Neural progenitor cell (in vitro differentiated cells): ENCODE data around the gene IFT20. TPM values are rescaled to one million over a fixed set of nuclear protein-coding genes. Genes with fewer than 3 reads are reported as not detected.

Source experiments
- DNase-seq: peaks from one replicate; pipeline ENCODE4 v3.0.0-alpha.2; 2016; ENCODE audit warnings: low spot score
- H2AFZ ChIP-seq: fragments of 200-600 bp; sonication (generic); replicated peaks from 2 replicates; pipeline ENCODE4 v1.6.1; 2016; ENCODE audit warnings: antibody characterized with exemption
- H3F3A ChIP-seq: fragments of 200-600 bp; sonication (generic); 2 replicates; pipeline ENCODE4 v1.6.1; 2016; ENCODE audit warnings: antibody characterized with exemption, low read depth
- H3K27ac ChIP-seq: fragments of 200-600 bp; sonication (generic); 2 replicates; pipeline ENCODE4 v1.5.1; 2016; ENCODE audit warnings: mild to moderate bottlenecking
- H3K27me3 ChIP-seq: fragments of 200-600 bp; sonication (generic); 2 replicates; pipeline ENCODE4 v1.6.1; 2016; ENCODE audit warnings: mild to moderate bottlenecking, moderate library complexity
- H3K36me3 ChIP-seq: fragments of 200-600 bp; sonication (generic); 2 replicates; pipeline ENCODE4 v1.5.1; 2016
- H3K4me1 ChIP-seq: fragments of 200-600 bp; sonication (generic); 2 replicates; pipeline ENCODE4 v1.6.1; 2016; ENCODE audit warnings: mixed run types
- H3K4me2 ChIP-seq: fragments of 200-600 bp; sonication (generic); 2 replicates; pipeline ENCODE4 v1.6.1; 2016
- H3K4me3 ChIP-seq: fragments of 200-600 bp; sonication (generic); 2 replicates; pipeline ENCODE4 v1.5.1; 2016
- H3K79me2 ChIP-seq: fragments of 200-600 bp; sonication (generic); 2 replicates; pipeline ENCODE4 v1.6.1; 2016; ENCODE audit warnings: low read depth
- H3K9ac ChIP-seq: fragments of 200-600 bp; sonication (generic); 2 replicates; pipeline ENCODE4 v1.6.1; 2016
- H3K9me3 ChIP-seq: fragments of 200-600 bp; sonication (generic); 2 replicates; pipeline ENCODE4 v1.5.1; 2016; ENCODE audit warnings: low read depth
- H4K20me1 ChIP-seq: fragments of 200-600 bp; sonication (generic); 2 replicates; pipeline ENCODE4 v1.6.1; 2016; ENCODE audit warnings: low read depth
- H3K27ac Mint-ChIP-seq: 3 replicates; pipeline ENCODE4 v1.8.0; 2021; ENCODE audit warnings: mixed read lengths
- H3K27me3 Mint-ChIP-seq: 2 replicates; pipeline ENCODE4 v1.8.0; 2022; ENCODE audit warnings: low read depth, mild to moderate bottlenecking, inconsistent platforms, moderate library complexity, mixed read lengths; ENCODE audit not compliant: insufficient read depth
- H3K36me3 Mint-ChIP-seq: 3 replicates; pipeline ENCODE4 v1.8.0; 2021; ENCODE audit warnings: mixed read lengths
- H3K4me1 Mint-ChIP-seq: 3 replicates; pipeline ENCODE4 v1.8.0; 2021; ENCODE audit warnings: mixed read lengths
- H3K4me3 Mint-ChIP-seq: 3 replicates; pipeline ENCODE4 v1.8.0; 2021; ENCODE audit warnings: mild to moderate bottlenecking, moderate library complexity, mixed read lengths
- H3K9me3 Mint-ChIP-seq: 3 replicates; pipeline ENCODE4 v1.8.0; 2020; ENCODE audit warnings: mixed read lengths
- CTCF ChIP-seq: fragments of 200-600 bp; sonication (generic); IDR thresholded peaks from 2 replicates; pipeline ENCODE4 v1.5.1; 2017; ENCODE audit warnings: antibody characterized with exemption, mild to moderate bottlenecking
- EZH2 ChIP-seq: fragments of 200-600 bp; sonication (generic); IDR thresholded peaks from 2 replicates; pipeline ENCODE4 v1.6.1; 2017; ENCODE audit warnings: antibody characterized with exemption, mild to moderate bottlenecking, moderate library complexity
- EZH2phosphoT487 ChIP-seq: fragments of 200-600 bp; sonication (generic); IDR thresholded peaks from 2 replicates; pipeline ENCODE4 v1.6.1; 2017; ENCODE audit warnings: antibody characterized with exemption
- total RNA-seq: library from RNA; depleted of rRNA; stranded (reverse); fragments of >200 nt; gene quantifications from 2 replicates; pipeline ENCODE4 v1.2.3, GENCODE V29; 2015; ENCODE audit warnings: low replicate concordance

IFT20 gene
- total RNA-seq, 1 donor from 2014 or later = 68.2 TPM

DNA sequence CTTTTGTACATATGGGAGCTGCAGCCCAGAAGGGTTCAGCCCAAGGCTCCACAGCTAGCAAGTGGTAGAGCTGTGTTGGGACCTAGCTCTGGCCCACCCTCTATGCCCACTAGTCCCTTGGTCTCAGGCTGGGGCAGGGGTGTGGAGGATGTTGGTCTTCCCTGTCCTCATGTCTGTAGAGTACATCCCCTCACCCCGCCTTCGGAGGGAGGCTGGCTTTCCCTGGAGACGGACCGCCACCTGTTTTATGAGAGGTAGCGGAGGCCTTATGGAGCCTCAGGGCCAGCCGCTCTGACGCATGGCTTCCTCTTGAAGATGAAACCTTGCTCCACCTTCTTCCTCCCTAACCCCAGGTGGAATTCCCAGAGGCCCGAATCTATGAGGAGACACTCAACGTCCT lies 8.7 kb upstream of the IFT20 start:
- Mint-ChIP-seq H3K4me1 (peaks cover 10% of the 10 kb centered on the region), H3K27ac (no peak overlapping the region), H3K27me3 (no peaks in the 10 kb centered on the region), H3K4me3 (no peak overlapping the region), H3K9me3 (no peaks in the 10 kb centered on the region), H3K36me3 (peaks cover 9% of the 10 kb centered on the region)
- Histone ChIP-seq H3K27ac (no peak overlapping the region), H3K9ac (no peak overlapping the region), H2AFZ (no peak overlapping the region), H3K4me1 (peaks cover 4% of the 10 kb centered on the region), H3K4me3 (no peak overlapping the region), H3K9me3 (no peaks in the 10 kb centered on the region), H3F3A (peaks cover 17% of the 10 kb centered on the region), H3K27me3 (no peaks in the 10 kb centered on the region), H3K79me2 (peaks cover under 1% of the 10 kb centered on the region), H3K4me2 (no peak overlapping the region), H4K20me1 (peaks cover 19% of the 10 kb centered on the region), H3K36me3 (no peaks in the 10 kb centered on the region)
- DNase-seq = no peak
- TF ChIP-seq CTCF (no peak), EZH2 (no peak), EZH2phosphoT487 (no peak)

DNA sequence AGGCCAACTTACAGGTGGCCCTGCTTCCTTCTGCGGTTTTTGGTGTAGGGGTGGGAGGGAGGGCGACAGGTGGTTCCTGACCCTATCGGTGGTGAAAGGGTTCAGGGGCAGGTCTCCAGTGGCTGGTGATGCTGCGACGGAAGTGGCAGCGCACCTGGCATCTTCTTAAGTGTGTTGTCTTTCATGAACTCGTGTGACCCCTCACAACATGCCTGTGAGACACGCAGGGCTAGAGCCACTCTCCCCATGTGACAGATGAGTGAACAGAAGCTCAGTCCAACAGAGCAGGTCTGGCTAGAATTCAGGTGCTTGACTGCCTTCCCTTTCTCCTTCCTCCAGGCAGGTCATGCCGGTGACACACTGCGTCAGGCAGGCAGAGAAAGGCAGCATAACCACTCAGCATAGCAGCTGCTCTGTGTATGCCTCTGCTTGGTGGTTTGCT lies 8.2 kb upstream of the IFT20 start:
- Histone ChIP-seq H3K79me2 (peaks cover 5% of the 10 kb centered on the region), H3K36me3 (no peaks in the 10 kb centered on the region), H3K4me2 (no peak overlapping the region), H3K9ac (no peak overlapping the region), H3K27me3 (no peaks in the 10 kb centered on the region), H3K9me3 (no peaks in the 10 kb centered on the region), H3K27ac (no peak overlapping the region), H3K4me3 (no peak overlapping the region), H3K4me1 (peaks cover 4% of the 10 kb centered on the region), H2AFZ (no peak overlapping the region), H4K20me1 (peaks cover 21% of the 10 kb centered on the region), H3F3A (peaks cover 17% of the 10 kb centered on the region)
- no peak for DNase-seq
- H3K4me1 Mint-ChIP-seq = peaks cover 12% of the 10 kb centered on the region
- H3K27ac Mint-ChIP-seq = no peak overlapping the region
- H3K36me3 Mint-ChIP-seq = peaks cover 11% of the 10 kb centered on the region
- no peaks in the 10 kb centered on the region for H3K27me3 Mint-ChIP-seq
- TF ChIP-seq EZH2phosphoT487 = no peak
- no peak for TF ChIP-seq CTCF
- no peak for TF ChIP-seq EZH2
- no peaks in the 10 kb centered on the region for H3K9me3 Mint-ChIP-seq
- no peak overlapping the region for H3K4me3 Mint-ChIP-seq

DNA sequence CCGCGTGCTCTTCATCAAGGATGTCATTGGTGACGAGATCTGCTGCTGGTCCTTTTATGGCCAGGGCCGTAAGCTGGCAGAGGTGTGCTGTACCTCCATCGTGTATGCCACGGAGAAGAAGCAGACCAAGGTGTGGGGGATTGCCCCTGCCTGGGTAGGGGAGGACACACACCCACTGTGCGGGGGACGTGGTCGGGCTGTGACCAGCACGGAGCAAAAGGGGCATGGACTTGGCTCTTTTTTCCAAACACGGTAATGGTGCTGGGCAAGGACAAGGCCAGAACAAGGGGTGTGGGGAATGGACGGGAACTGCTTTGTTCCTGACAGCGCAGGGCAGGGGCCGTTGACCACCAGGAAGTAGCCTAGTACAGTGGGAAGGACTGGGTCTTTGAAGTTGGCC lies 7.0 kb upstream of the IFT20 start:
- no peaks in the 10 kb centered on the region for H3K27me3 Mint-ChIP-seq
- Histone ChIP-seq H3K27ac (no peak overlapping the region), H3F3A (peaks cover 17% of the 10 kb centered on the region), H4K20me1 (peaks cover 31% of the 10 kb centered on the region), H3K27me3 (no peaks in the 10 kb centered on the region), H3K9ac (no peak overlapping the region), H3K4me1 (peaks cover 4% of the 10 kb centered on the region), H3K9me3 (no peaks in the 10 kb centered on the region), H2AFZ (no peak overlapping the region), H3K79me2 (peaks cover 17% of the 10 kb centered on the region), H3K36me3 (no peaks in the 10 kb centered on the region), H3K4me3 (no peak overlapping the region), H3K4me2 (no peak overlapping the region)
- TF ChIP-seq CTCF (no peak), EZH2phosphoT487 (no peak), EZH2 (no peak)
- no peak for DNase-seq
- peaks cover 17% of the 10 kb centered on the region for H3K4me1 Mint-ChIP-seq
- H3K27ac Mint-ChIP-seq = no peak overlapping the region
- H3K4me3 Mint-ChIP-seq = no peak overlapping the region
- H3K9me3 Mint-ChIP-seq = no peaks in the 10 kb centered on the region
- H3K36me3 Mint-ChIP-seq = peaks cover 11% of the 10 kb centered on the region
